Activated gamma-delta T cell (primary cell): ENCODE data around the gene ZNF598.

Experiments used
- DNase-seq: peaks from one replicate; lab custom pipeline; 2025; lab: John Stamatoyannopoulos, UW

Gene ZNF598

DNA sequence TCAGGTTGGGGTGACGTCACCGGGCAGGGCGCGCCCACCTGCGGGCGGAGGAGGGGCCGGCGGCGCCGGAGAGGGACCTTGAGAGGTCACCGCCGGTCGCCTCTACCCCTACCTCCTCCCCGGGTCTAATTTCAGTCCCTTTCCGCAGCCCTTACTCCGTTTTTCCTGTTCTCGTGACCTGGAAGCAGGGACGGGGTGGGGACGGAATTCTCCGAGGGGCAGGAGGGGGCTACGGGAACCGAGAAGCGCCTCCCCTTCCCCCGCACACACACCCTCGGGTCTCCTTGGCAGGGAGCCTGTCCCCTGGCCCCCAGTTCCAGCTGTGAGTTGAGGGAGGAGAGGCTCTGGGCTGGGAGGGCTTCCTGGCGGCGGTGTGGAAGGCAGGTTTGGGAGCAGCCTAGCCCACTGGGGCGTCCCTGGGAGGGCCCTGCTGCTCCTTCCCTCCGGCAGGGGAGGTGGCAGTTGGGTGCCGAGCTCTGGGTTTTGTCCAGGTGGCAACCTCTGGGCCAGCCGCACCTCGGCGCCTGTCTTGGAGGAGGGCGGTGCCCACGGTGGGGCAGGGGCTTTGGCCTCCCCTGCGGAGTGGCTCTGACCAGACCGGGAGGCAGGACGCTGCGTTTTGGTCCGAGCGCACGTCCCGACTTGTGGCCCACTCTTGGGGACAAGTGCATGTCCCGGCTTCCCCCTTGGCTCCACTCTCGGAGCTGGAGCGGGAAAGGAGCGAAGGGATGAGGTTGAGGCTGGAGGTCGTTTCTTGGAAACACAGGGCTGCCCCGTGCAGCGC lies 19.1 kb downstream of the ZNF598 start:
- no peak for DNase-seq

- DNase-seq: no peak
Measured at GRCh38 chr16:1990101-1990350, 19.6 kb downstream of the ZNF598 start.

- DNase-seq: no peak
Measured at GRCh38 chr16:1989209-1990100, 20.2 kb downstream of the ZNF598 start, which contains the start of gene SYNGR3. TSS of gene SYNGR3 (plus strand) at chr16:1989970. CDS start at chr16:1990103, 133 bp downstream.

DNA sequence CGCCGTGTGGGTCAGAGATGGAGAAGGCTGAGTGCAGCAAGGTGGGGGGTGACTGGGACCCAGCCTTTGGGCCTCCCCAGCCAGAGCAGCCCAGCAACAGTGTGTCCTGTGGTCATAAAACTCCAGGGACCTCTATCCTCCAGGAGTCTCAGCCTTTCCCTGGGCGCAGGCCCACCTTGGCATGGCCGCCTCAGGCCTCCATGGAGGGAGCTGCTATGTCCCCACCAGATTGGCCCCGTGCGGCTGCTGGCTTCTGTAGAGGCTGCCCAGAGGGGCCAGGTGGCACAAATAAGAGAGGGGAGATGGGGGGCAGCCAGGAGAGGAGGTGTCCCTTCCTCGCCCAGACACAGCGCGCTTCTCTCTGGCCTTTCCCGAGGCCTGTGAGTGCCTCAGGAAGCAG lies 22.4 kb downstream of the ZNF598 start:
- no peak for DNase-seq

DNA sequence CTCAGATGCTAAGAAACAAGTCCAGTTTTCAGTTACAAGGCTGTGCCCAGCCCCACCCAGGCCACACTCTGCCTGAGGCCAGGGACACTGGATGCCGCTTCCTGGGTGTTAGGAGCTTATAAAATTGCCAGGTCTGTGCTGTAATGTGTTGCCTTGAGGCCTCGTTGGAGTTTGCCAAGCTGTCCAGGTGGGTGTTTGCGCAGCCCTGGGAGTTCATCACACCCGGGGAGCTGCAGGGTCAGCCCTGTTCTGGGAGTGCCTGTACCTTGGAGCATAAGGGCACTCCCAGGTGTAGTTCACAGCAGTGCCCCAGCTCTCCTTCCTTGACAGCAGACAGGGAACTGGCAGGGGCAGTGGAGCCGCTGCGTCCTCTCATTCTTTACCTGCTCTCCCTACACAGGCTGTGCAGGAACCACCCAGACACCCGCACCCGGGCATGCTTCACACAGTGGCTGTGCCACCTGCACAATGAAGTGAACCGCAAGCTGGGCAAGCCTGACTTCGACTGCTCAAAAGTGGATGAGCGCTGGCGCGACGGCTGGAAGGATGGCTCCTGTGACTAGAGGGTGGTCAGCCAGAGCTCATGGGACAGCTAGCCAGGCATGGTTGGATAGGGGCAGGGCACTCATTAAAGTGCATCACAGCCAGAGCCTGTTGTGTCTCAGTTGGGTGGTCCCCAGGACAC lies 24.0 kb downstream of the ZNF598 start:
- no peak for DNase-seq

GRCh38 chr16:1984347-1985225 lies 25.0 kb downstream of the ZNF598 start:
- DNase-seq: no peak

DNA sequence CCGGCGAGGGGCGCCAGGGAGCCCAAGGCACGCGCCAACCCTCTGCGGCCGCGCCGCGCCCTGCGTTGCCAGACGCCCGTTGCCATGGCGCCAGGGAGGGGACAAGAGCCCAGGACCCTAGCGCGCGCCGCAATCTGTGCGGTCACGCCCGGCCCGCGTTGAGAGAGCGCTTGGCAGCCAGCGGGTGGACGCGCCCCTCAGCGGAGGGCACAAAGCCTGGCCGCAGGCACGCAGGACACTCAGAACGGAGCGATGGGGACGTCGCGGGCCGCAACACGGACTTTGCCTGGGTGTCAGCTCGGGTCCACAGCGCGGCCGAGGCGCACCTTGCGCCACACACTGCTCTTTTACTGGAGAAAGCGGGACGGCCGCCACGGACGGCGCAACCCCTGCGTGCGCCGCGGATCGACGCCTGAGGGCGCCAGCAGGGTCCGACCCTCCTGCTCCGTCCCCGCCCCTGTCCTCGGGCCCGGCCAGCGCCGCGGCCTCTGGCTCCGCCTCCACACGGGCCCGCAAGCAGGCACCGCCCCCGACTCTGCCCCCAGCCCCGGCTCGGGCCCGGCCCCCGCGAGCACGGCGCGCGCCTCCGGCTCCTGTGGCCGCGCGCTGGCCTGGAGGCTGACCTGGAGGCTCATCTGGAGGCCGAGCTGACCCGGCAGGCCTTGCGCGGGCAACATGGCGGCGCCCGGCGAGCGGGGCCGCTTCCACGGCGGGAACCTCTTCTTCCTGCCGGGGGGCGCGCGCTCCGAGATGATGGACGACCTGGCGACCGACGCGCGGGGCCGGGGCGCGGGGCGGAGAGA lies 25.9 kb downstream of the ZNF598 start, which contains the start of gene GFER:
Gene GFER (plus strand): TSS at position 650 of the 803 bp plus-strand sequence. CDS start 26 bp downstream, at position 676.
- DNase-seq: peak; percentile 59

- DNase-seq: no peak
Measured at GRCh38 chr16:1982991-1983543, 26.6 kb downstream of the ZNF598 start.

GRCh38 chr16:1982013-1982433 lies 27.6 kb downstream of the ZNF598 start:
- no peak for DNase-seq

GRCh38 chr16:1981398-1981836 lies 28.2 kb downstream of the ZNF598 start, which contains the start of gene NOXO1:
TSS of gene NOXO1 (minus strand) at chr16:1981469. CDS start at chr16:1981179, 290 bp downstream.
- DNase-seq: no peak

GRCh38 chr16:1980770-1981087 lies 28.9 kb downstream of the ZNF598 start:
- no peak for DNase-seq

DNA sequence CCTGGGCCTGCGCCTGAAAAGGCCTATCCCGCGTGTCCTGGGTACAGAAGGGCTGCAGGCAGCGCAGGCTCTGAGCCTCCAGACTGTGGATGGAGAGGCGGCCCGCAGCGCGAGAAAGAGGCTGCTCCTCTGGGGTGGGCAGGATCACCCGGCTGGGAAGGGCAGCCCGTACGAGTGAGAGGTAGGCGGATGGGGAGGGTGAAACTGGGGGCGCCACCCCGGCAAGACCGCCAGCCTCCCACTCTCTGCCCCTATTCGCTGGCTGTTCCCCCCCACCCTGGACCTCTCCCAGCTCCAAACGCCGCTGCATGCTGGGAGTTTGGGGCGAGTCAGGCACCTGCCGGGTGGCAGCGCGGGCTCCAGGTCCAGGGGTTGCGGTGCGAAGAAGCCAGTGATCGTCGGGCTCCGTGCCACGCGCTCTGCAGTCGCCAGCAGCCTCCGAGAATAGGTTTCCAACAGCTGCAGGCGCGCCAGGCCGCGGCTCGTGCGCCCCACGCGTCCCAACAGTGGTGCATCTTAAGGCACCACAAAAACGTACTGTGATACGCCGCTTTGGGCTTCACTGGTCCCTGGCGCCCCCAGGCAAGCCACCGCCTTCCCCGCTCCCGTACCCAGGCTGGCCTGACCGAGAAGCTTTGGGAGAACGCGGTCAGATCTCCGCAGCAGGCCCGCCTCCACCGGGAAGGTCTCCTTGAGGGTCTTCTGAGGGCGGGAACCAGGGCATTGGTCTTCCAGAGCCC lies 29.4 kb downstream of the ZNF598 start:
- no peak for DNase-seq

DNA sequence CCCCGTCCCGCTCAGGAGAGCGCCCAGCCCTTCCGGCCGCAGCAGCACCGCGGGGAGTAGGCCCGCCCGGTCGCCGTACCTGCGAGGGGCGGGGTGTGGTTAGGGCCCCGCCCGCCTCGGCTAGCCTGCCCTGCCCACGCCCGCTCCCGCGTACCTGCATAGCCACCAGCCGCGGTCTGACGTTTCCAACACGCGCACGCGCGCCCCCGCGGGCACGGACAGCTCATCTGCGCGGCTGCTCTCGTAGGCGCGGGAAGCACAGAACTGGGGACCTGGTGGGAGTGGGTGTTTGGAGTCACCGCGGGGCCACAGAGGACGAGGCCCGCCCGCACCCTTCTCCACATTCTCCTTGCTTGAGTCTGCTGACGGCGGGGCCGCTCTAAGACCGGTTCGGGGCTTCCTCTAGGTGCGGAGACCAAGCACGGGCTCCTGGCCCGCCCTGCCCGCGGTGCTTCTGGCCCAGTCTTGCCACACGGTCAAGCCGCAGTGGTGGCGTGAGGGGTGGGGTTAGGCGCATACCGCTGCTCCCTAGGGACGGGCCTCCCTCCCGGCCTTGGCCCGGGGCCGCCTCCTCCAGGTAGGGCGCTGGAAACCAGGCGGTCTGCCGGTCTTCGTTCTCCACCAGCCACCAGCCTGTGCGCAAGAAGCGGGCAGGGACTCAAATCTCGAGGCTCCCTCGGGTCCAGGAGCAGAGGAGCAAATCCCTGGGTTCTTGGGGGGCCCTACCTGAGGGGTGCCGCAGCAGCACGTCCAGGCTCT lies 30.2 kb downstream of the ZNF598 start:
- no peak for DNase-seq

DNA sequence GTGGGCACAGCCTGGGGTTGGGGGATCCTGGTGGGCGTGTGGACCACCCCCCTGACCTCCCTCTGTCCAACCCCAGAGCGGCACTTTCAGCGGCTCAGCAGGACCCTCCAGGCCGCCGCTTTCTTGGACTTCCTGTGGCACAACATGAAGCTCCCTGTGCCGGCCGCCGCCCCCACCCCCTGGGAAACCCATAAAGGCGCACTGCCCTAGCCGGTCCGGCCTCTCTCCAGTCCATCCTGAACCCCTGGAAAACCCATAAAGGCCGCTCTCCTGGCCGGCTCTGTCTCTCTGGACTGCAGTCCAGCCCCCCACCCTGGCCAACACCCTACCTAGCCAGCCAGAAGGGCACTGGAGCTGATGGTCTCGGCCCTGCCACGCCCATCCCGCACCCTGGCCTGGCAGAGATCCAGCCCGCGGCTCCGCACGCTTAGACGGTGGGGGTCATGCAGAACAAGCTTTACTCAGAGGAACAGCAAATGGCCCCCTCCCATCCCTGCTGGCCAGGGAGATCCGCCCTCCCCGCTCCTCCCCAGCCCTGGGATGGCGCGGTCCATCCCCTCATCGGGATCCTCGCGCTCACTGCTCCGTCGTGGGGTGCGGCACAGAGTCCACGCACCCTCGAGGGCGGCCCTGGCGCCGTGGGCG lies 31.0 kb downstream of the ZNF598 start:
- no peak for DNase-seq

GRCh38 chr16:1977875-1978268 lies 31.7 kb downstream of the ZNF598 start:
- no peak for DNase-seq

DNA sequence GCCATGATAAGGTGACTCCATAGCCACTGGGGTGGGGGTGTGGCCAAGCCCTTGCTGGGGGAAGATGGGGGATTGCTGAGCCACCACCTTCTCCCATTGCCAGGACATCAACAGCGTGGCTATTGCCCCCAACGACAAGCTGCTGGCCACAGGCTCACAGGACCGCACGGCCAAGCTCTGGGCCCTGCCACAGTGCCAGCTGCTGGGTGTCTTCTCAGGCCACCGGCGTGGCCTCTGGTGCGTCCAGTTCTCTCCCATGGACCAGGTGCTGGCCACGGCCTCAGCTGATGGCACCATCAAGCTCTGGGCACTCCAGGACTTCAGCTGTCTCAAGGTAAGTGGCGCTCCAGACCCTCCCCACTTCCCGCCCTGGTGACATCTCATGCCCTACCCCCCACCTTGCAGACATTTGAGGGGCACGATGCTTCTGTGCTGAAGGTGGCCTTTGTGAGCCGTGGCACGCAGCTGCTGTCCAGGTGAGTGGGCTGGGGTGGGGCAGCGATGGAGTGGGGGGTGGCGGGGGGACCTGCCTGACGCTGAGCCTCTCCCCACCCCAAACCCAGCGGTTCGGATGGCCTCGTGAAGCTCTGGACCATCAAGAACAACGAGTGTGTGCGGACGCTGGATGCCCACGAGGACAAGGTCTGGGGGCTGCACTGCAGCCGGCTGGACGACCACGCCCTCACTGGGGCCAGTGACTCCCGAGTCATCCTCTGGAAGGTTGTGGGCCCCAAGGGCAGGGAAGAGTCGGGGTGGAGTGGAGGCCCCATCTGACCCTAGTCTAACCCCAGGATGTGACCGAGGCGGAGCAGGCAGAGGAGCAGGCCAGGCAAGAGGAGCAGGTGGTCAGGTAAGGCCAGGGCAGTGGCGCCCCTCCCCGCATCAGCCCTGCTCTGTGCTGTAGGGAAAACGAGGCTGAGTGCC lies 32.4 kb downstream of the ZNF598 start:
- no peak for DNase-seq

GRCh38 chr16:1976216-1976520 lies 33.5 kb downstream of the ZNF598 start:
- DNase-seq: no peak
